HCT116 (cell line): ENCODE results near the gene MAPKAPK3. TPM values are rescaled to one million over a fixed set of nuclear protein-coding genes. Genes with fewer than 3 reads are reported as not detected.

Experiments used
- ATAC-seq: fragments of 200-7000 bp; cut with Tn5 transposase; 2 replicates; pipeline ENCODE4 v1.9.1; 2020; ENCODE audit warnings: mild to moderate bottlenecking, moderate library complexity
- BruUV-seq: library from RNA; stranded (reverse); fragments of 400-500 nt; replicated peaks from 2 replicates; lab custom pipeline; 2021; lab: Mats Ljungman, UMichigan
- CTCF ChIA-PET: fragments of 300-600 bp; sonication (Branson Sonifier 250); formaldehyde crosslinking; loops from one replicate; lab custom pipeline; 2021; ENCODE audit warnings: antibody characterized with exemption; lab: Charles Lee
- POLR2A ChIA-PET: fragments of 300-600, 350-600 bp; sonication (Branson Sonifier 250); formaldehyde crosslinking; loops from one replicate; lab custom pipeline; 2021; ENCODE audit warnings: antibody characterized with exemption; lab: Charles Lee
- RAD21 ChIA-PET, 2 experiments: fragments of 300-600 bp; sonication (Branson Sonifier 250); formaldehyde crosslinking; loops; one replicate each; lab custom pipeline; 2023; ENCODE audit warnings: low total read pairs in 2 of 2; ENCODE audit not compliant: uncharacterized antibody in 2 of 2, unreplicated experiment in 2 of 2, low non-redundant PET in 1 of 2; lab: Charles Lee
- DNase-seq: peaks from one replicate; pipeline ENCODE4 v3.0.0-alpha.2; 2010; ENCODE audit warnings: low read depth, low spot score
- H2AFZ ChIP-seq: fragments of 200-600 bp; shearing (Covaris generic), sonication (generic); 2 replicates; pipeline ENCODE4 v1.6.1; 2017; ENCODE audit warnings: low read depth, mixed run types, mixed read lengths, antibody characterized with exemption, low read length; ENCODE audit not compliant: poor library complexity, severe bottlenecking
- H3K27ac ChIP-seq: 2 replicates; pipeline ENCODE4 v1.5.1; 2012; ENCODE audit warnings: low read depth, low read length
- H3K27me3 ChIP-seq: fragments of 200-600 bp; sonication (generic); 2 replicates; pipeline ENCODE4 v1.6.1; 2016; ENCODE audit warnings: mixed run types, low read length, mixed read lengths; ENCODE audit not compliant: insufficient read depth
- H3K36me3 ChIP-seq, 2 experiments: fragments of 200-500 bp in 1 of 2; fragments of 200-600 bp in 1 of 2; sonication (Bioruptor generic) in 1 of 2; sonication (generic) in 1 of 2; 2 replicates each; pipeline versions ENCODE4 v1.5.1 to v1.6.1; 2014 to 2016; ENCODE audit warnings: low read length in 2 of 2, inconsistent platforms in 1 of 2, mixed read lengths in 1 of 2, mixed run types in 1 of 2; ENCODE audit not compliant: insufficient read depth in 2 of 2, control insufficient read depth in 1 of 2
- H3K4me1 ChIP-seq, 2 experiments: fragments of 200-600 bp in 1 of 2; sonication (generic) in 1 of 2; 2 replicates each; pipeline versions ENCODE4 v1.5.1 to v1.6.1; 2012 to 2017; ENCODE audit warnings: low read length in 2 of 2, inconsistent platforms in 1 of 2, mild to moderate bottlenecking in 1 of 2, mixed read lengths in 1 of 2, mixed run types in 1 of 2, moderate library complexity in 1 of 2; ENCODE audit not compliant: insufficient read depth in 2 of 2, control insufficient read depth in 1 of 2
- H3K4me2 ChIP-seq: fragments of 200-600 bp; sonication (generic); 2 replicates; pipeline ENCODE4 v1.6.1; 2017; ENCODE audit warnings: mixed run types, low read length, mixed read lengths
- H3K4me3 ChIP-seq, 2 experiments: fragments of 200-600 bp in 1 of 2; sonication (generic) in 1 of 2; replicated peaks in 1 of 2; 2 replicates each; pipeline ENCODE4 v1.5.1; 2011 to 2016; ENCODE audit warnings: low read length in 2 of 2, control low read depth in 1 of 2, low read depth in 1 of 2, mild to moderate bottlenecking in 1 of 2, mixed read lengths in 1 of 2, mixed run types in 1 of 2
- H3K79me2 ChIP-seq: fragments of 200-600 bp; sonication (generic); 2 replicates; pipeline ENCODE4 v1.6.1; 2017; ENCODE audit warnings: mild to moderate bottlenecking, mixed run types, low read length, moderate library complexity, mixed read lengths; ENCODE audit not compliant: insufficient read depth
- H3K9ac ChIP-seq: fragments of 200-600 bp; sonication (generic); 2 replicates; pipeline ENCODE4 v1.6.1; 2016; ENCODE audit warnings: low read length, mixed read lengths
- H3K9me2 ChIP-seq: fragments of 200-600 bp; sonication (generic), shearing (Covaris generic); 2 replicates; pipeline ENCODE4 v1.6.1; 2017; ENCODE audit warnings: mixed run types, mild to moderate bottlenecking, moderate library complexity; ENCODE audit not compliant: insufficient read depth
- H3K9me3 ChIP-seq, 2 experiments: fragments of 200-500 bp in 1 of 2; fragments of 200-600 bp in 1 of 2; sonication (Bioruptor generic) in 1 of 2; sonication (generic) in 1 of 2; 2 replicates each; pipeline ENCODE4 v1.6.1; 2014 to 2017; ENCODE audit warnings: low read length in 2 of 2, mixed read lengths in 2 of 2, inconsistent platforms in 1 of 2, low read depth in 1 of 2, mild to moderate bottlenecking in 1 of 2, mixed run types in 1 of 2, moderate library complexity in 1 of 2; ENCODE audit not compliant: control insufficient read depth in 1 of 2, insufficient read depth in 1 of 2
- H4K20me1 ChIP-seq: fragments of 200-600 bp; sonication (generic), shearing (Covaris generic); 2 replicates; pipeline ENCODE4 v1.6.1; 2017; ENCODE audit warnings: mixed run types, mild to moderate bottlenecking, moderate library complexity; ENCODE audit not compliant: insufficient read depth
- CTCF ChIP-seq, 3 experiments: fragments of 200-600 bp in 1 of 3; sonication (generic) in 1 of 3; IDR thresholded peaks in 2 of 3; conservative IDR thresholded peaks in 1 of 3; 2 replicates each; pipeline ENCODE4 v1.5.1; 2012 to 2017; ENCODE audit warnings: low read depth in 2 of 3, low read length in 2 of 3, antibody characterized with exemption in 1 of 3, borderline replicate concordance in 1 of 3, control low read depth in 1 of 3, mild to moderate bottlenecking in 1 of 3, mixed read lengths in 1 of 3, mixed run types in 1 of 3, moderate library complexity in 1 of 3; ENCODE audit not compliant: insufficient read depth in 1 of 3
- FOSL1 ChIP-seq: IDR thresholded peaks from 2 replicates; pipeline ENCODE4 v1.6.1; 2012; ENCODE audit warnings: low read depth
- POLR2A ChIP-seq: IDR thresholded peaks from 2 replicates; pipeline ENCODE4 v1.7.0; 2011; ENCODE audit warnings: borderline replicate concordance; ENCODE audit not compliant: insufficient read depth, insufficient read length; ENCODE audit errors: extremely low read depth
- POLR2AphosphoS5 ChIP-seq: IDR thresholded peaks from 2 replicates; pipeline ENCODE4 v1.6.1; 2011; ENCODE audit warnings: mild to moderate bottlenecking, low read depth, low read length, moderate library complexity
- SRF ChIP-seq: IDR thresholded peaks from 2 replicates; pipeline ENCODE4 v1.6.1; 2012; ENCODE audit warnings: low read depth
- ZNF274 ChIP-seq: fragments of 200-500 bp; sonication (Bioruptor generic); IDR thresholded peaks from 2 replicates; pipeline ENCODE4 v1.6.1; 2014; ENCODE audit warnings: mild to moderate bottlenecking, low read depth, low read length, inconsistent platforms
- intact Hi-C: fragments of 100-400 bp; cut with micrococcal nuclease; formaldehyde crosslinking; loops from 2 replicates; pipeline ENCODE4 v1.10.0; 2022
- total RNA-seq: library from RNA; stranded (reverse); gene quantifications from one replicate; pipeline ENCODE4 v1.2.1, GENCODE V29; 2021; ENCODE audit not compliant: unreplicated experiment

MAPKAPK3 gene
- total RNA-seq, 1 experiment from 2014 or later, result 87.3 TPM

GRCh38 chr3:50617911-50618481 lies 1.0 kb downstream of the MAPKAPK3 start:
- ChIA-PET CTCF (interaction anchor here (1.2 to 3.8 kb wide), 4 partner anchors 9 to 1064 kb away, joined by 3 to 83 read pairs (median 14); no protein-coding TSS in a partner anchor), POLR2A (interaction anchor here (1.6 to 1.8 kb wide), 2 partner anchors 10 to 49 kb away, joined by 4 to 5 read pairs; partner anchors contain the start of gene HEMK1), RAD21 (interaction anchor here in 1 of 2 experiments (3.4 kb wide), 1 partner anchor 35 kb away, joined by 40 read pairs; no protein-coding TSS in a partner anchor)
- peaks cover 15 to 51% of the 10 kb centered on the region in 2 experiments for H3K4me1 ChIP-seq
- no peaks in the 10 kb centered on the region for H3K9me2 ChIP-seq
- peaks cover 56% of the 10 kb centered on the region for H3K79me2 ChIP-seq
- no peaks in the 10 kb centered on the region for H4K20me1 ChIP-seq
- peak overlapping the region; percentile 77 to 81 for H3K4me3 ChIP-seq
- H2AFZ ChIP-seq, result no peak overlapping the region
- peak overlapping the region; percentile 94 for H3K4me2 ChIP-seq
- peak; percentile 28; the same call in 1 of the 2 replicates for TF ChIP-seq POLR2AphosphoS5
- no peak for TF ChIP-seq POLR2A
- TF ChIP-seq FOSL1, result no peak
- TF ChIP-seq ZNF274, result no peak
- H3K36me3 ChIP-seq, result peaks cover 0 to 11% of the 10 kb centered on the region in 2 experiments; a peak in 1 of 4 replicates
- BruUV-seq, result no TSS peak
- intact Hi-C loops, result loop anchor here (2.0 to 5.0 kb wide), 7 partner anchors 269 to 1049 kb away; partner anchors contain the start of gene MANF
- no peak for DNase-seq
- H3K9me3 ChIP-seq, result no peaks in the 10 kb centered on the region
- H3K27me3 ChIP-seq, result no peaks in the 10 kb centered on the region
- peak; percentile 10; the same call in 1 of the 2 replicates for ATAC-seq
- peak overlapping the region; percentile 91 for H3K9ac ChIP-seq
- peak overlapping the region; percentile 93 for H3K27ac ChIP-seq

- peak overlapping the region; percentile 32 for H3K4me2 ChIP-seq
- no peaks in the 10 kb centered on the region for H3K27me3 ChIP-seq
- TF ChIP-seq CTCF (IDR thresholded peaks at IDR 0.05 in 2 of 3, conservative IDR thresholded peaks at IDR 0.05 in 1 of 3; ENCODE audit: borderline replicate concordance in 1 of 3, insufficient read depth in 1 of 3, low read depth in 2 of 3, low read length in 2 of 3) (0 out of 6 replicates have a peak, but pooled peaks of 1 of the 3 experiments have one; percentile 6), SRF (no peak)
- H3K9me2 ChIP-seq, result no peaks in the 10 kb centered on the region
- intact Hi-C loops, result no loop called here
- POLR2A ChIA-PET, result no interaction called here
- no peak overlapping the region for H2AFZ ChIP-seq
- H3K79me2 ChIP-seq, result peaks cover 79% of the 10 kb centered on the region
- H3K9ac ChIP-seq, result no peak overlapping the region
- no peak for DNase-seq
- peaks cover 0 to 17% of the 10 kb centered on the region in 2 experiments; a peak in 1 of 4 replicates for H3K36me3 ChIP-seq
- no peaks in the 10 kb centered on the region for H3K9me3 ChIP-seq
- RAD21 ChIA-PET, result no interaction called here
- H3K4me3 ChIP-seq, result no peak overlapping the region
- no peaks in the 10 kb centered on the region for H4K20me1 ChIP-seq
- CTCF ChIA-PET, result interaction anchor here (1.8 kb wide), 1 partner anchor 32 kb away, joined by 10 read pairs; no protein-coding TSS in a partner anchor
- no peak for ATAC-seq
- BruUV-seq, result no TSS peak
- H3K4me1 ChIP-seq, result peaks cover 35 to 76% of the 10 kb centered on the region in 2 experiments
- H3K27ac ChIP-seq, result 0 out of 2 replicates have a peak overlapping the region, but pooled peaks have one; percentile 9
Observed at GRCh38 chr3:50620420-50620819, 3.5 kb downstream of the MAPKAPK3 start.
